Kidney (tissue), 14 donors: Measurements from ENCODE around the gene UBD. TPM values are rescaled to one million over a fixed set of nuclear protein-coding genes. Genes with fewer than 3 reads are reported as not detected.

Source experiments
- DNase-seq, 5 donors: peaks; one replicate each; pipeline ENCODE4 v3.0.0-alpha.2; 2013 to 2020
- FAIRE-seq: peaks from 2 replicates; lab custom pipeline; 2012; peaks lifted over from hg19 to GRCh38; lab: Jason Lieb, UNC
- H3K27ac ChIP-seq, 2 donors: one replicate each; pipeline ENCODE4 v1.7.0; 2013; ENCODE audit warnings: low read depth in 2 of 2, low read length in 2 of 2, inconsistent platforms in 1 of 2
- H3K27me3 ChIP-seq: one replicate; pipeline ENCODE4 v1.7.1; 2013; ENCODE audit warnings: low read length, inconsistent platforms; ENCODE audit not compliant: control insufficient read depth, insufficient read depth
- H3K36me3 ChIP-seq, 3 donors: one replicate each; pipeline versions ENCODE4 v1.7.0 to v1.7.1; 2013; ENCODE audit warnings: low read length in 3 of 3, control low read depth in 1 of 3, inconsistent platforms in 1 of 3; ENCODE audit not compliant: insufficient read depth in 3 of 3, control insufficient read depth in 2 of 3
- H3K4me1 ChIP-seq, 3 donors: one replicate each; pipeline versions ENCODE4 v1.7.0 to v1.7.1; 2013; ENCODE audit warnings: low read length in 3 of 3, inconsistent platforms in 1 of 3, low read depth in 1 of 3; ENCODE audit not compliant: control insufficient read depth in 2 of 3, insufficient read depth in 2 of 3
- H3K4me3 ChIP-seq, 3 donors: one replicate each; pipeline versions ENCODE4 v1.7.0 to v1.8.1; 2013; ENCODE audit warnings: low read length in 3 of 3, control low read depth in 1 of 3, inconsistent platforms in 1 of 3
- H3K9ac ChIP-seq, 3 donors: one replicate each; pipeline versions ENCODE4 v1.7.0 to v1.7.1; 2013; ENCODE audit warnings: low read length in 3 of 3, control low read depth in 1 of 3, inconsistent platforms in 1 of 3
- H3K9me3 ChIP-seq, 3 donors: one replicate each; pipeline versions ENCODE4 v1.7.0 to v1.7.1; 2013; ENCODE audit warnings: low read length in 3 of 3, control low read depth in 1 of 3, inconsistent platforms in 1 of 3; ENCODE audit not compliant: control insufficient read depth in 2 of 3, insufficient read depth in 1 of 3
- CTCF ChIP-seq: IDR thresholded peaks from 3 replicates; pipeline ENCODE4 v1.5.1; 2012; ENCODE audit warnings: mild to moderate bottlenecking, moderate library complexity, borderline replicate concordance; ENCODE audit not compliant: insufficient read depth; ENCODE audit errors: extremely low read depth
- intact Hi-C: fragments of 100-400 bp; cut with DNase I; formaldehyde crosslinking; loops from one replicate; pipeline ENCODE4 v1.11.1; 2022
- polyA plus RNA-seq: library from polyadenylated mRNA; stranded (reverse); fragments of 350-450 nt; fragmentation: Illumina TruSeq; extraction: RNeasy Lipid Tissue Mini Kit (QIAGEN cat#74804); gene quantifications from one replicate; pipeline ENCODE4 v1.2.3, GENCODE V29; 2014; ENCODE audit warnings: low read depth, low replicate concordance; ENCODE audit not compliant: insufficient read depth
- total RNA-seq: library from RNA; stranded (reverse); fragmentation: NEBNext Ultra II Directional; extraction: Animal tissue kit (Norgen Biotek cat#: 25700); gene quantifications from one replicate; pipeline ENCODE4 v1.2.1, GENCODE V29; 2021
- donor health status: control.
- donor health status: control.
- donor health status: control.
- donor health status: control.
- donor health status: control.
- donor health status: DM: yes; HTN: yes; CAD: no.
- donor health status: Normal renal cell carcinoma (clear cell type).

The UBD gene
- total and polyA plus RNA-seq, 2 donors from 2014 or later = 16.9 to 33.5 TPM

GRCh38 chr6:29561606-29562181 is 2.2 kb upstream of the UBD start:
- FAIRE-seq (no peak), DNase-seq (no peak)
- no peak overlapping the region for H3K4me3 ChIP-seq
- H3K9me3 ChIP-seq = no peaks in the 10 kb centered on the region
- H3K27ac ChIP-seq = no peak overlapping the region
- intact Hi-C loops = no loop called here
- no peak for TF ChIP-seq CTCF
- H3K4me1 ChIP-seq = no peaks in the 10 kb centered on the region
- no peaks in the 10 kb centered on the region for H3K36me3 ChIP-seq
- H3K9ac ChIP-seq = no peak overlapping the region
- H3K27me3 ChIP-seq = no peaks in the 10 kb centered on the region

GRCh38 chr6:29561091-29561490 is 1.6 kb upstream of the UBD start:
- Histone ChIP-seq H3K4me3 (no peak overlapping the region), H3K27me3 (peaks cover 2% of the 10 kb centered on the region), H3K4me1 (no peaks in the 10 kb centered on the region), H3K9ac (no peak overlapping the region), H3K9me3 (no peaks in the 10 kb centered on the region), H3K27ac (no peak overlapping the region), H3K36me3 (no peaks in the 10 kb centered on the region)
- no peak for TF ChIP-seq CTCF
- no peak for DNase-seq
- no peak for FAIRE-seq
- intact Hi-C loops = no loop called here

GRCh38 chr6:29558439-29559079 is 973 bp downstream of the UBD start:
- H3K27ac ChIP-seq = no peak overlapping the region
- FAIRE-seq = no peak
- no peaks in the 10 kb centered on the region for H3K36me3 ChIP-seq
- H3K27me3 ChIP-seq = peaks cover 21% of the 10 kb centered on the region
- no peaks in the 10 kb centered on the region for H3K9me3 ChIP-seq
- no peak for TF ChIP-seq CTCF
- no peak overlapping the region for H3K4me3 ChIP-seq
- no peak overlapping the region for H3K9ac ChIP-seq
- intact Hi-C loops = no loop called here
- DNase-seq = no peak
- peaks cover 0 to 3% (median 0%) of the 10 kb centered on the region in 3 donors for H3K4me1 ChIP-seq
